Posterior vena cava (tissue), 2 donors: ENCODE results near the gene NOVA2. TPM values are rescaled to one million over a fixed set of nuclear protein-coding genes. Genes with fewer than 3 reads are reported as not detected.

Experiments
- DNase-seq: peaks from one replicate; pipeline ENCODE4 v3.0.0-alpha.2; 2020; ENCODE audit warnings: low spot score
- intact Hi-C, 2 donors: fragments of 100-400 bp; cut with DNase I; formaldehyde crosslinking; loops; one replicate each; pipeline versions ENCODE4 v1.14.1 to v1.14.2; 2022 to 2023
- total RNA-seq, 2 donors: library from RNA; stranded (reverse); fragmentation: NEBNext Ultra II Directional; extraction: Animal tissue kit (Norgen Biotek cat#: 25700); gene quantifications; one replicate each; pipeline ENCODE4 v1.2.1, GENCODE V29; 2021
- donor health status: DM: yes; HTN: yes; CAD: no.
- donor health status: DM: yes; HTN: yes; CAD: no.

The NOVA2 gene
- total RNA-seq, 2 donors from 2014 or later: 7.9 to 8.0 TPM

GRCh38 chr19:45938733-45939319 lies 34.8 kb downstream of the NOVA2 start:
- intact Hi-C loops: no loop called here
- no peak for DNase-seq

- intact Hi-C loops: no loop called here
- no peak for DNase-seq
These were observed 38.4 kb downstream of the NOVA2 start for GRCh38 chr19:45935267-45935666.

GRCh38 chr19:45934551-45935230 lies 39.0 kb downstream of the NOVA2 start:
- intact Hi-C loops: no loop called here
- no peak for DNase-seq

- DNase-seq: no peak
- intact Hi-C loops: no loop called here
These were observed 39.9 kb downstream of the NOVA2 start for GRCh38 chr19:45933759-45934158.

GRCh38 chr19:45931055-45931454 lies 42.6 kb downstream of the NOVA2 start:
- no peak for DNase-seq
- intact Hi-C loops: no loop called here

- intact Hi-C loops: no loop called here
These were observed 44.4 kb downstream of the NOVA2 start for GRCh38 chr19:45929247-45929646.

GRCh38 chr19:45927565-45928261 lies 46.0 kb downstream of the NOVA2 start:
- peak; percentile 96 for DNase-seq
- intact Hi-C loops: no loop called here

More at GRCh38 chr19:45929247-45929646, 44.4 kb downstream of the NOVA2 start:
- no peak for DNase-seq

GRCh38 chr19:45924891-45925447 lies 48.7 kb downstream of the NOVA2 start:
- no peak for DNase-seq
- intact Hi-C loops: no loop called here

- intact Hi-C loops: no loop called here
These were observed 51.4 kb downstream of the NOVA2 start for GRCh38 chr19:45922281-45922680.

GRCh38 chr19:45920458-45920857 lies 53.2 kb downstream of the NOVA2 start:
- no peak for DNase-seq
- intact Hi-C loops: no loop called here

More at GRCh38 chr19:45922281-45922680, 51.4 kb downstream of the NOVA2 start:
- no peak for DNase-seq

- intact Hi-C loops: no loop called here
- DNase-seq: no peak
These were observed 54.0 kb downstream of the NOVA2 start for GRCh38 chr19:45919678-45920077.

- intact Hi-C loops: no loop called here
- no peak for DNase-seq
These were observed 54.9 kb downstream of the NOVA2 start for GRCh38 chr19:45918721-45919120.

GRCh38 chr19:45917421-45918091 lies 56.1 kb downstream of the NOVA2 start:
- intact Hi-C loops: no loop called here
- no peak for DNase-seq

GRCh38 chr19:45913874-45914830 lies 59.5 kb downstream of the NOVA2 start, which contains the start of gene NANOS2:
Gene NANOS2, minus strand, starts transcription at chr19:45914778. Its CDS starts 85 bp downstream, at chr19:45914693.
- intact Hi-C loops: no loop called here
- no peak for DNase-seq

GRCh38 chr19:45911291-45911690 lies 62.4 kb downstream of the NOVA2 start:
- DNase-seq: no peak
- intact Hi-C loops: no loop called here

GRCh38 chr19:45908956-45909355 lies 64.7 kb downstream of the NOVA2 start:
- intact Hi-C loops: no loop called here
- no peak for DNase-seq

- intact Hi-C loops: no loop called here
- DNase-seq: no peak
These were observed 67.4 kb downstream of the NOVA2 start for GRCh38 chr19:45906221-45906620.

- intact Hi-C loops: no loop called here
These were observed 68.7 kb downstream of the NOVA2 start for GRCh38 chr19:45905011-45905410.

More at GRCh38 chr19:45905011-45905410, 68.7 kb downstream of the NOVA2 start:
- DNase-seq: no peak
